Fibroblast of mammary gland (primary cell): Measurements from ENCODE around the gene DOK1.
A peak's percentile ranks its signal among the peaks of the same experiment; 100 is the strongest.

Experiments used
- DNase-seq: peaks from one replicate; pipeline ENCODE4 v3.0.0-alpha.2; 2010; ENCODE audit warnings: low read depth
- H3K4me3 ChIP-seq: 2 replicates; pipeline ENCODE4 v1.5.1; 2011; ENCODE audit warnings: low read depth, mild to moderate bottlenecking, low read length, moderate library complexity; ENCODE audit not compliant: control insufficient read depth
- TF ChIP-seq, protein P1 (sequence below): conservative IDR thresholded peaks from 2 replicates; pipeline ENCODE4 v1.5.1; 2011; ENCODE audit warnings: low read depth, low read length, inconsistent platforms; ENCODE audit not compliant: control insufficient read depth, insufficient read depth

Gene DOK1

DNA sequence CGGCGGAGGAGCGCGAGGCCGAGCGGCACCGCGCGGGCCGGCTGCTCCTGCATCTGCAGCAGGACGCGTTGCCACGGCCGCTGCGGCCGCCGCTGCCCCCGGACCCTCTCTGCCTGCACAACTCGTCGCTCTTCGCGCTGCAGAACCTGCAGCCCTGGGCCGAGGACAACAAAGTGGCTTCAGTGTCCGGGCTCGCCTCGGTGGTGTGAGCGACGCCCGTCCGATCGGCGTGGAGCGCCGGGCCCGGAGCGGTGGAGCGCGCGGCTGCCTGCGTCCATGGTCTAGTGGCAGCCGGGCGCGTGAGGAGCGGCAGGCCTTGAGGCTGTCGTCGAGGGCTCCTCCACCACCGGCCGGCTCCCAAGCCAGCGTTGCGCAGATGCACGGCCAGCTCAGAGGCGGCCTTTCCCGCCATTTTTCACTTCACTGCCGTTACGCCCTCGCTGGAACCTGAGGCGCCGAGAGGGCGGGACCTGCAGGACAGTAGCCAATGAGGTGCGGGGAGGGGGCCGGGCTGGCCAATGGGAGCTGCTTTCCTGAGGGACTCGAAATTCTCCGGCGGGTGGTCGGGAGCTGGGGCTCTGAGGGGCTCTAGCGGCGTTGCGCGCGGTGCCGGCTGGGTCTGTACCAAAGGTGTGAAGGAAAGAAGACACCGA is 38.4 kb upstream of the DOK1 start:
- DNase-seq, result peak; percentile 44
- H3K4me3 ChIP-seq, result no peak overlapping the region
- TF ChIP-seq, protein P1, sequence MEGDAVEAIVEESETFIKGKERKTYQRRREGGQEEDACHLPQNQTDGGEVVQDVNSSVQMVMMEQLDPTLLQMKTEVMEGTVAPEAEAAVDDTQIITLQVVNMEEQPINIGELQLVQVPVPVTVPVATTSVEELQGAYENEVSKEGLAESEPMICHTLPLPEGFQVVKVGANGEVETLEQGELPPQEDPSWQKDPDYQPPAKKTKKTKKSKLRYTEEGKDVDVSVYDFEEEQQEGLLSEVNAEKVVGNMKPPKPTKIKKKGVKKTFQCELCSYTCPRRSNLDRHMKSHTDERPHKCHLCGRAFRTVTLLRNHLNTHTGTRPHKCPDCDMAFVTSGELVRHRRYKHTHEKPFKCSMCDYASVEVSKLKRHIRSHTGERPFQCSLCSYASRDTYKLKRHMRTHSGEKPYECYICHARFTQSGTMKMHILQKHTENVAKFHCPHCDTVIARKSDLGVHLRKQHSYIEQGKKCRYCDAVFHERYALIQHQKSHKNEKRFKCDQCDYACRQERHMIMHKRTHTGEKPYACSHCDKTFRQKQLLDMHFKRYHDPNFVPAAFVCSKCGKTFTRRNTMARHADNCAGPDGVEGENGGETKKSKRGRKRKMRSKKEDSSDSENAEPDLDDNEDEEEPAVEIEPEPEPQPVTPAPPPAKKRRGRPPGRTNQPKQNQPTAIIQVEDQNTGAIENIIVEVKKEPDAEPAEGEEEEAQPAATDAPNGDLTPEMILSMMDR, result no peak

DNA sequence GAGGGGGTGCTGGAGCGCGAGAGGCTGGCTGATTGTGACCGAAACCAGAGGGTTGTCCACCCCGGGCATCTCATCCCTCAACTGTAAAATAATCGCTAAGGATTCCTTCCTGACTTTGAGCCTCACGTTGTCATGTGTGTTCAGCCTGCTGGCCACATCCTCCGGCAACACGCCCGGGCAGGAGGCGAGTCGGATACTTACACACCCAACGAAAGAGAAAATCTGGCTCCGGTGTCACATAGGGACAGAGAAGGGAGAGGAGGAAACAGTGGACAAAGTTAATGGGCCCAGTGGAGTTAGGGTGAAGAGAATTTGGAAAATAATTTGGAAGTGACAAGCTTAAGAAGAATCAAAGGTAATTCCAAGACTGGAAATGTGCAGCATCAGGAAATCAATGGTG is 37.9 kb upstream of the DOK1 start:
- no peak overlapping the region for H3K4me3 ChIP-seq
- TF ChIP-seq, protein P1, result no peak
- no peak for DNase-seq

DNA sequence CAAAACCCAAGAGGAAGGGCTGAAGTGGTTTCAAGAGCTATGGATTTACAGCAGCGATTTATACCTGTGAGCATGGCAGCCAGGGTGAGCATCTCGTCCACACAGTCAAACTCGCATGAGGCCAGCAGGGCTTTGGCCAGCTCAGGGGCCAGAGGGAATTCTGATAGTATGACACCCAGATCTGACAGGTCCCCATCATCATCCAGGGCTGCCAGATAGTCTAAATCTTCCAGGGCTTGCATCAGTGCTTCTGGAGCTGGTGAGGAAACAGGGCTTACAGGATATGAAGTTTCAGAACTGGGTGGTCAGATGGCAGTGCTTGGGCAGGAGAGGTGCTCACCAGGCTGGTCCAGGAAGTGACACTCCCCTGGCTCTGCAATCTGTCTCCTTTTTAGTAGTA is 32.0 kb upstream of the DOK1 start:
- DNase-seq, result no peak
- no peak overlapping the region for H3K4me3 ChIP-seq
- TF ChIP-seq, protein P1, result no peak

DNA sequence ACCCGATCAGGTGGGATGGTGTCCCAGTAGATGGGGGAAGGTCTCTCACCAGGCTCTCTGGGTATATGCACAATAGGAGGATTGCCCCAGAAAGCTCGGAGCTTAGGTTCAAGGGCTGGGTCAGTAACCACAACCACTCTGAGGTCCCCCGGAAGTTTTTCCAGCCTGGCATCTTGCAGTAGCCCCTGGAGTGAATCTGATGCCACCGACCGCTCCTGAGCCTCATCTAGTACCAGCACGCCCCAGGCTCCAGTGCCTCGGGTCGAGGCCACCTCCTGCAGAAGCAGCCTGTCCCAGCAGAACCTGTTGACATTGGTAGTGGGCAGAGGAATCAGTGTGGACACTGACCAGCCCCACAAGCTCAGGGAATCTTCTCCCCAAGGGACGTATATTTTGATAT is 30.5 kb upstream of the DOK1 start:
- DNase-seq, result no peak
- TF ChIP-seq, protein P1, result no peak
- no peak overlapping the region for H3K4me3 ChIP-seq

DNA sequence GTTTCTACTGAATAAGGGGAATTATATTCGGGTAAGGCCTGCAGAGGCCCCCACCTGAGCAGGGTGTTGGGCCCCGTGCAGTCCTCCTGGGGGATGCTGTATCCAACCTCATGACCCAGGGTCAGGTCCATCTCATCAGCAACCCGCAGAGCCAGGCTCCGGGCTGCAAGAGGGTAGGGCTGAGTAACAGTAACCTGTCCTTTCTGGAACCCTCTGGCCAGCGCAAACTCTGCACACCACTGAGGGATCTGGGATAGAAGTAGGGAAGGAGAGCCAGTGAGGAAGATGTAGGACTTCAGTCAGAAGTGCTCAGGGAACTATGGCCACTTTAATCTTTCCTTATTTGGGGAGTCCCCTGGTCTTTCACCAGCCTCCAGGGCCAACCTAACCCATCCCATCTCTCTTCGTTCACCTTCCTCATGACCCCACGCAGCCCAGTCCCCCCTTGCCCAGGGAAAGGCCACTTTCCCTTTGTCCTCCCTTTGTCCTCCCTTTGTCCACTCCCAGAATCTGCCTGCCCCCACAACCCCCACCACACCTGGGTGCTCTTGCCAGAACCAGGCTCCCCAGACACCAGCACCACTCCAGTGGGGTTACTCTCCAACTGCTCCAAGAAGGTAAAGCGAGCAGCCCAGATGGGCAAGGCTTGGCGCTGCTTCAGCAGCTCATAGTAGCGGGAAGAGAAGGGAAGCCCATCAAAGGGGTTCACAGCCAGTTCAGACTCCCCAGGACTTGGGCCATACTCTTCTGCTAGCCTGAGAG is 29.4 kb upstream of the DOK1 start:
- no peak overlapping the region for H3K4me3 ChIP-seq
- TF ChIP-seq, protein P1, result no peak
- DNase-seq, result no peak

DNA sequence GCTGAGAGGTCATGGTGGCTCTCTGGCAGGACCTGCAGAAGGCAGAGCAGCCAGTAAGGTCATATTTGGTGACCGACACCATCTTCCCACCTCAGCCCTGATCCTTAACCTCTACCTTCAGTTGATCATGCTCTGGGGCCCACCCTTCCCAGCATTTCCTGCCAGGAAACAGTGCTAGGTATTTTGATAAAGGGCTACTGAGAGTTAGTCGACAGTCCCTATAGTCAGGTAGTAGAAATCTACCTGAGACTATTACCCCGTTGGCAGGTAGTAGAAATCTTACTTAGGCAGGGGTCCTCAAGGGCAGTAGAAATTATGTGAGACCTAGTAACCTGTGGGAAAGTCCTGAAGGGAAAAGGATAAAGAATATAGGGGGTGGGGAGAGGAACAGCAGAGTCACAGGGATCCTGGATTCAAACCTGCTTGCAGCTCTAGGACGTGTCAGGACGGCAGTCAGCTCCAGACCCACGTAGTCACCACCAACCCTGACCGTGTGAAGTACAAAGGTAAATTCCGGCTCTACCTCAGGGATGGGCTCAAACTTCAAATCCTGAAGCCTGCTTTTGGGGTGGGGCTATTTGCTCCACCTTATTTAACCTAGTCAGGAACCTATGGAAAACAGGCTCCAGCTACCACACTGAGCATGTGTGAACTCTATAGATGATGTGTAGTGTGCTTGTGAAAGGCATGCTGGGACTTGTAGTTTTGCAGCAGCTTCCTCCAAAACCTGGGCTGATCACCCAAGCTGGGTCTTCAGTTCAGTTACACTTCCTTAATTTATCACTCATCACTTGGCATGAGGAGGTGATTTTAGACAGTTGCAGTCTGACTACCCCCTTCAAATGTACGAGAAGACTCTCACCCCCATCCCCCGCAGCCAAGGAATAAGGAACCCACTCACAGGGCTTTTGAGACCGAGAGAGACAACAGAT is 28.5 kb upstream of the DOK1 start, which contains the start of gene DQX1:
Gene DQX1, minus strand, starts transcription at position 515 of the 932 bp plus-strand sequence. Its CDS starts 502 bp downstream, at position 13.
- DNase-seq, result peak; percentile 52
- H3K4me3 ChIP-seq, result no peak within 1 kb of the TSS
- TF ChIP-seq, protein P1, result no peak
